HepG2 (cell line): ENCODE data around the gene ASXL1. TPM values are rescaled to one million over a fixed set of nuclear protein-coding genes. Genes with fewer than 3 reads are reported as not detected.

ENCODE experiments used
- FIP1L1 ChIP-seq: fragments of 200-400 bp; formaldehyde crosslinking; IDR thresholded peaks from 2 replicates; pipeline ENCODE4 v1.6.1; 2018; ENCODE audit warnings: low read depth, mild to moderate bottlenecking, low read length, moderate library complexity, borderline replicate concordance; ENCODE audit not compliant: insufficient read depth
- HDAC1 ChIP-seq: sonication (generic); formaldehyde crosslinking; IDR thresholded peaks from 2 replicates; pipeline ENCODE4 v1.5.1; 2020; ENCODE audit warnings: mild to moderate bottlenecking, missing genetic modification reagents
- KMT2B ChIP-seq: IDR thresholded peaks from 2 replicates; pipeline ENCODE4 v1.6.1; 2016; ENCODE audit warnings: missing genetic modification reagents, missing compliant biosample characterization
- MED1 ChIP-seq: sonication (generic); formaldehyde crosslinking; IDR thresholded peaks from 2 replicates; pipeline ENCODE4 v1.4.0; 2020; ENCODE audit warnings: missing genetic modification reagents
- MIER2 ChIP-seq: IDR thresholded peaks from 2 replicates; pipeline ENCODE4 v1.6.1; 2016; ENCODE audit warnings: missing biosample characterization, missing genetic modification reagents
- MTERF4 ChIP-seq: sonication (generic); formaldehyde crosslinking; IDR thresholded peaks from 2 replicates; pipeline ENCODE4 v1.8.0; 2023; ENCODE audit warnings: mild to moderate bottlenecking, missing genetic modification reagents
- REXO4 ChIP-seq: sonication (generic); formaldehyde crosslinking; IDR thresholded peaks from 2 replicates; pipeline ENCODE4 v1.8.0; 2022; ENCODE audit warnings: missing genetic modification reagents, mild to moderate bottlenecking, borderline replicate concordance
- ZBTB7A ChIP-seq: sonication (generic); formaldehyde crosslinking; IDR thresholded peaks from 2 replicates; pipeline ENCODE4 v1.8.0; 2022; ENCODE audit warnings: mild to moderate bottlenecking, missing genetic modification reagents
- ZNF235 ChIP-seq: sonication (generic); formaldehyde crosslinking; IDR thresholded peaks from 2 replicates; pipeline ENCODE4 v1.8.1; 2023; ENCODE audit warnings: mild to moderate bottlenecking, missing genetic modification reagents, borderline replicate concordance
- ZNF317 ChIP-seq: sonication (generic); formaldehyde crosslinking; IDR thresholded peaks from 2 replicates; pipeline ENCODE4 v1.5.0; 2020; ENCODE audit warnings: mild to moderate bottlenecking, missing genetic modification reagents
- ZNF557 ChIP-seq: sonication (generic); formaldehyde crosslinking; IDR thresholded peaks from 2 replicates; pipeline ENCODE4 v1.4.0; 2020; ENCODE audit warnings: missing genetic modification reagents
- ZNF773 ChIP-seq: sonication (generic); formaldehyde crosslinking; IDR thresholded peaks from 2 replicates; pipeline ENCODE4 v1.4.0; 2020; ENCODE audit warnings: missing genetic modification reagents, borderline replicate concordance
- polyA plus RNA-seq, 8 experiments: library from polyadenylated mRNA; depleted of rRNA in 3 of 8; stranded (reverse) in 7 of 8; unstranded in 1 of 8; fragments of >200 nt; fragmentation: Illumina TruSeq in 4 of 8; extraction: Trizol in 4 of 8; gene quantifications; 2 replicates each; pipeline versions ENCODE4 v1.2.1 to v1.2.3, GENCODE V29; 2011 to 2016; ENCODE audit warnings: low read depth in 4 of 8, missing spikeins in 1 of 8, mixed read lengths in 1 of 8; ENCODE audit not compliant: insufficient read depth in 1 of 8
- total RNA-seq, 5 experiments: library from RNA; depleted of rRNA; stranded (reverse); fragments of >200 nt; fragmentation: Illumina TruSeq; extraction: Trizol; gene quantifications; 2 replicates each; pipeline ENCODE4 v1.2.3, GENCODE V29; 2016; ENCODE audit warnings: low read depth in 1 of 5
- TF ChIP-seq, protein P1 (sequence below): sonication (generic); formaldehyde crosslinking; conservative IDR thresholded peaks from 2 replicates; pipeline ENCODE4 v1.8.1; 2023; ENCODE audit warnings: missing genetic modification reagents
- TF ChIP-seq, protein P2 (sequence below): sonication (generic); formaldehyde crosslinking; IDR thresholded peaks from 2 replicates; pipeline ENCODE4 v1.4.0; 2020; ENCODE audit warnings: missing genetic modification reagents, borderline replicate concordance
- TF ChIP-seq, protein P3 (sequence below): sonication (generic); formaldehyde crosslinking; IDR thresholded peaks from 2 replicates; pipeline ENCODE4 v1.5.0; 2020; ENCODE audit warnings: mild to moderate bottlenecking, missing genetic modification reagents, borderline replicate concordance

ASXL1 gene
- total and polyA plus RNA-seq, 2 of the 13 experiments (the other 11 are each of a cell fraction or from before 2014, with no cell fraction given): 62.1 to 74.8 TPM

DNA sequence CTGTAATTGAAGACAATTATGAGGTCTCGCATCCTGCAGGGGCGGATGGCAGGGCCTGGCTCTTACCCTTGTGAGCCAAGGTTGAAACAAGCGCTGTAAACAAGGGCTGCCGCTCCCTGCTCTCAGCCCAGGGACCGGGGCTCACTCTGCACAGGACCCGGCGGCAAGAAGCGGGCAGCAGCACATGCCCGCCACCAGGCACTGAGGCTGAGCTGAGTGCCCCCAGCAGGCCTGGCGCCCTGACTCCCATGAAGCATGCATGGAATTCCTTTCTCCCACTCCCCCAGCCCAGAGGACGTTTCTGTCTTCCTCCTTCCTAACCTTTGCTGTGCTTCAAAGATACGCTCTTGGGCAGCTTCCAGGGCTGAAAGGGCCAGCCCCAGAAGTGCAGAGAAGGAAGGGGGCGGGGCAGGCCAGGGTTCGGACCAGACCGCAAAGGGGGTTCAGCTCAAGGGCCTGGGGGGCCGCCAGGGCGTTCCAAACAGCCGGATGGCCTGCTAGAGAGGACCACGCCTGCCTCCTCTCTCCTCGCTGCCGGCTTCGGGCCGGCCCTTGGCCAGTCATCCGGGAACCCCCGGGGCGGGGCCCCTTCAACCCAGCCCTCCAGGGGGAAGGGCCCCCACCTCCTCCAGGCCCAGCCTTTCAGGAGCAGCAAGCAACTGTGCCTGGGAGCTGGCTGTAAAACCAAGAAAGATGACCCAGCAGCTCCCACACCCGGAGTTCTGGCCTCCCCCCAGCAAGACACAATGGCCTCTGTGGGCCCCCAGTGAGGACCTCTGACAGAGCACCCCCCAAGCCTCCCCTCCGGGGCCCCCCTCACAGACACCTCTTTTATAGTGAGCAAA lies 117.1 kb downstream of the ASXL1 start (continued):
- TF ChIP-seq ZNF317 (CRISPR knock-in tag): peak; percentile 64; the same call in 1 of the 2 replicates
- TF ChIP-seq MED1 (CRISPR knock-in tag): no peak; the same call in none of the 2 replicates
- 0 out of 2 replicates have a peak, but pooled peaks have one; percentile 54 for TF ChIP-seq REXO4
- TF ChIP-seq MIER2 (CRISPR knock-in tag): peak; percentile 62
- TF ChIP-seq ZBTB7A: peak; percentile 82; the same call in 1 of the 2 replicates
- peak; percentile 36; the same call in 1 of the 2 replicates for TF ChIP-seq KMT2B (CRISPR knock-in tag)
- TF ChIP-seq MTERF4 (CRISPR knock-in tag): peak; percentile 94
- TF ChIP-seq, protein P1, sequence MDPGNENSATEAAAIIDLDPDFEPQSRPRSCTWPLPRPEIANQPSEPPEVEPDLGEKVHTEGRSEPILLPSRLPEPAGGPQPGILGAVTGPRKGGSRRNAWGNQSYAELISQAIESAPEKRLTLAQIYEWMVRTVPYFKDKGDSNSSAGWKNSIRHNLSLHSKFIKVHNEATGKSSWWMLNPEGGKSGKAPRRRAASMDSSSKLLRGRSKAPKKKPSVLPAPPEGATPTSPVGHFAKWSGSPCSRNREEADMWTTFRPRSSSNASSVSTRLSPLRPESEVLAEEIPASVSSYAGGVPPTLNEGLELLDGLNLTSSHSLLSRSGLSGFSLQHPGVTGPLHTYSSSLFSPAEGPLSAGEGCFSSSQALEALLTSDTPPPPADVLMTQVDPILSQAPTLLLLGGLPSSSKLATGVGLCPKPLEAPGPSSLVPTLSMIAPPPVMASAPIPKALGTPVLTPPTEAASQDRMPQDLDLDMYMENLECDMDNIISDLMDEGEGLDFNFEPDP (CRISPR knock-in tag): 0 out of 2 replicates have a peak, but pooled peaks have one; percentile 84
- no peak for TF ChIP-seq ZNF557
- peak; percentile 45 for TF ChIP-seq HDAC1
- TF ChIP-seq, protein P2, sequence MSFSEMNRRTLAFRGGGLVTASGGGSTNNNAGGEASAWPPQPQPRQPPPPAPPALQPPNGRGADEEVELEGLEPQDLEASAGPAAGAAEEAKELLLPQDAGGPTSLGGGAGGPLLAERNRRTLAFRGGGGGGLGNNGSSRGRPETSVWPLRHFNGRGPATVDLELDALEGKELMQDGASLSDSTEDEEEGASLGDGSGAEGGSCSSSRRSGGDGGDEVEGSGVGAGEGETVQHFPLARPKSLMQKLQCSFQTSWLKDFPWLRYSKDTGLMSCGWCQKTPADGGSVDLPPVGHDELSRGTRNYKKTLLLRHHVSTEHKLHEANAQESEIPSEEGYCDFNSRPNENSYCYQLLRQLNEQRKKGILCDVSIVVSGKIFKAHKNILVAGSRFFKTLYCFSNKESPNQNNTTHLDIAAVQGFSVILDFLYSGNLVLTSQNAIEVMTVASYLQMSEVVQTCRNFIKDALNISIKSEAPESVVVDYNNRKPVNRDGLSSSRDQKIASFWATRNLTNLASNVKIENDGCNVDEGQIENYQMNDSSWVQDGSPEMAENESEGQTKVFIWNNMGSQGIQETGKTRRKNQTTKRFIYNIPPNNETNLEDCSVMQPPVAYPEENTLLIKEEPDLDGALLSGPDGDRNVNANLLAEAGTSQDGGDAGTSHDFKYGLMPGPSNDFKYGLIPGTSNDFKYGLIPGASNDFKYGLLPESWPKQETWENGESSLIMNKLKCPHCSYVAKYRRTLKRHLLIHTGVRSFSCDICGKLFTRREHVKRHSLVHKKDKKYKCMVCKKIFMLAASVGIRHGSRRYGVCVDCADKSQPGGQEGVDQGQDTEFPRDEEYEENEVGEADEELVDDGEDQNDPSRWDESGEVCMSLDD (CRISPR knock-in tag): peak; percentile 98
- no peak for TF ChIP-seq FIP1L1
- no peak for TF ChIP-seq ZNF773
- TF ChIP-seq, protein P3, sequence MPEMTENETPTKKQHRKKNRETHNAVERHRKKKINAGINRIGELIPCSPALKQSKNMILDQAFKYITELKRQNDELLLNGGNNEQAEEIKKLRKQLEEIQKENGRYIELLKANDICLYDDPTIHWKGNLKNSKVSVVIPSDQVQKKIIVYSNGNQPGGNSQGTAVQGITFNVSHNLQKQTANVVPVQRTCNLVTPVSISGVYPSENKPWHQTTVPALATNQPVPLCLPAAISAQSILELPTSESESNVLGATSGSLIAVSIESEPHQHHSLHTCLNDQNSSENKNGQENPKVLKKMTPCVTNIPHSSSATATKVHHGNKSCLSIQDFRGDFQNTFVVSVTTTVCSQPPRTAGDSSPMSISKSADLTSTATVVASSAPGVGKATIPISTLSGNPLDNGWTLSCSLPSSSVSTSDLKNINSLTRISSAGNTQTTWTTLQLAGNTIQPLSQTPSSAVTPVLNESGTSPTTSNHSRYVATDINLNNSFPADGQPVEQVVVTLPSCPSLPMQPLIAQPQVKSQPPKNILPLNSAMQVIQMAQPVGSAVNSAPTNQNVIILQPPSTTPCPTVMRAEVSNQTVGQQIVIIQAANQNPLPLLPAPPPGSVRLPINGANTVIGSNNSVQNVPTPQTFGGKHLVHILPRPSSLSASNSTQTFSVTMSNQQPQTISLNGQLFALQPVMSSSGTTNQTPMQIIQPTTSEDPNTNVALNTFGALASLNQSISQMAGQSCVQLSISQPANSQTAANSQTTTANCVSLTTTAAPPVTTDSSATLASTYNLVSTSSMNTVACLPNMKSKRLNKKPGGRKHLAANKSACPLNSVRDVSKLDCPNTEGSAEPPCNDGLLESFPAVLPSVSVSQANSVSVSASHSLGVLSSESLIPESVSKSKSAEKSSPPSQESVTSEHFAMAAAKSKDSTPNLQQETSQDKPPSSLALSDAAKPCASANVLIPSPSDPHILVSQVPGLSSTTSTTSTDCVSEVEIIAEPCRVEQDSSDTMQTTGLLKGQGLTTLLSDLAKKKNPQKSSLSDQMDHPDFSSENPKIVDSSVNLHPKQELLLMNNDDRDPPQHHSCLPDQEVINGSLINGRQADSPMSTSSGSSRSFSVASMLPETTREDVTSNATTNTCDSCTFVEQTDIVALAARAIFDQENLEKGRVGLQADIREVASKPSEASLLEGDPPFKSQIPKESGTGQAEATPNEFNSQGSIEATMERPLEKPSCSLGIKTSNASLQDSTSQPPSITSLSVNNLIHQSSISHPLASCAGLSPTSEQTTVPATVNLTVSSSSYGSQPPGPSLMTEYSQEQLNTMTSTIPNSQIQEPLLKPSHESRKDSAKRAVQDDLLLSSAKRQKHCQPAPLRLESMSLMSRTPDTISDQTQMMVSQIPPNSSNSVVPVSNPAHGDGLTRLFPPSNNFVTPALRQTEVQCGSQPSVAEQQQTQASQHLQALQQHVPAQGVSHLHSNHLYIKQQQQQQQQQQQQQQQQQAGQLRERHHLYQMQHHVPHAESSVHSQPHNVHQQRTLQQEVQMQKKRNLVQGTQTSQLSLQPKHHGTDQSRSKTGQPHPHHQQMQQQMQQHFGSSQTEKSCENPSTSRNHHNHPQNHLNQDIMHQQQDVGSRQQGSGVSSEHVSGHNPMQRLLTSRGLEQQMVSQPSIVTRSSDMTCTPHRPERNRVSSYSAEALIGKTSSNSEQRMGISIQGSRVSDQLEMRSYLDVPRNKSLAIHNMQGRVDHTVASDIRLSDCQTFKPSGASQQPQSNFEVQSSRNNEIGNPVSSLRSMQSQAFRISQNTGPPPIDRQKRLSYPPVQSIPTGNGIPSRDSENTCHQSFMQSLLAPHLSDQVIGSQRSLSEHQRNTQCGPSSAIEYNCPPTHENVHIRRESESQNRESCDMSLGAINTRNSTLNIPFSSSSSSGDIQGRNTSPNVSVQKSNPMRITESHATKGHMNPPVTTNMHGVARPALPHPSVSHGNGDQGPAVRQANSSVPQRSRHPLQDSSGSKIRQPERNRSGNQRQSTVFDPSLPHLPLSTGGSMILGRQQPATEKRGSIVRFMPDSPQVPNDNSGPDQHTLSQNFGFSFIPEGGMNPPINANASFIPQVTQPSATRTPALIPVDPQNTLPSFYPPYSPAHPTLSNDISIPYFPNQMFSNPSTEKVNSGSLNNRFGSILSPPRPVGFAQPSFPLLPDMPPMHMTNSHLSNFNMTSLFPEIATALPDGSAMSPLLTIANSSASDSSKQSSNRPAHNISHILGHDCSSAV (CRISPR knock-in tag): no peak
- no peak for TF ChIP-seq ZNF235 (CRISPR knock-in tag)
